ENCODE data around the gene WDR1. TPM values are rescaled to one million over a fixed set of nuclear protein-coding genes. Genes with fewer than 3 reads are reported as not detected.

WDR1 gene
- total and polyA plus RNA-seq, 2 of the 13 experiments (the other 11 are each of a cell fraction or from before 2014, with no cell fraction given): 106 to 198 TPM

DNA sequence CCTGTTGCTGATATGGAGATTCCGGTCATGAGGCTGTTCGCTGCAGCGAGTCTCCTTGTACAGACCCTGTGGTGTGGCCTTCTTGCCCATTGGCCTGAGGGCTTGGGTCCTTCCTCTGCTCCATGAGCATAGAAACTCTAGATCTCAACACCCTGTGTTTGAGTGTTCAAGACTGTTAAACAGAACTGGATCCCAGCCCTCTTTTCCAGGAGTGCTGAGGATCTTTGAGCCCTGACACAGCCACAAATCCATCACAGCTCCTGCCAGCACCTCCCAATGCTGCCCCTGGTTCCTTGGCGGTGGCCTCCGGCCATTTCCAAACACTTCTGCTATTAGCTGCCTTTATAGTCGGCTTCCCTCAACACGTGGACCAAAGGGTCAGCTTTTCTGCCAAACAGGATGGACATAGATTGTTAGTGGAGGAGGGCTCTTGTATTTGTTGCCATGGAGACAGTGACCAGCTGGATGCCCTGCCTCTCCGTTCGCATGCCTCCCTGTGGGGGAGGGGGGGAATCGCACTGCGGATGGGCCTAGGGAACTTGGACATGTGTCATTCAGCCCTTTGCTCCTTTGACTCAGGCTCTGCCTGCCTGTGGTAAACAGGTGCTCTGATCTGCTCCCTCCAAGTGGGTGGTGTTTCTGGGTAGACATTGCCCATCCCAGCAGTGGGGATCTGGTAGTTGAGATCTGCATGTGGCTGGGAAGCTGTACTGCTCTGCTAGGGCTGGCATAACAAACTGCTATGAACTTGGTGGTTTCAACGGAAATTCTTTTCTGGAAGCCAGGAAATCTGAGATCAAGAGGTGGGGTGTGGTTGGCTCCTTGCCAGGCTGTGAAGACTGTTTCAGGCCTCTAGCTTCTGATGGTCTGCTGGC lies 6.9 kb upstream of the WDR1 start (continued):
- no peak for TF ChIP-seq ATF7 (IDR thresholded peaks at IDR 0.05)
- no peak for TF ChIP-seq ATF7 (CRISPR knock-in tag; IDR thresholded peaks at IDR 0.05)
- peak; percentile 61; the same call in 1 of the 2 replicates for TF ChIP-seq KDM5B (CRISPR knock-in tag; IDR thresholded peaks at IDR 0.05; ENCODE audit: borderline replicate concordance)
- TF ChIP-seq, protein P1, sequence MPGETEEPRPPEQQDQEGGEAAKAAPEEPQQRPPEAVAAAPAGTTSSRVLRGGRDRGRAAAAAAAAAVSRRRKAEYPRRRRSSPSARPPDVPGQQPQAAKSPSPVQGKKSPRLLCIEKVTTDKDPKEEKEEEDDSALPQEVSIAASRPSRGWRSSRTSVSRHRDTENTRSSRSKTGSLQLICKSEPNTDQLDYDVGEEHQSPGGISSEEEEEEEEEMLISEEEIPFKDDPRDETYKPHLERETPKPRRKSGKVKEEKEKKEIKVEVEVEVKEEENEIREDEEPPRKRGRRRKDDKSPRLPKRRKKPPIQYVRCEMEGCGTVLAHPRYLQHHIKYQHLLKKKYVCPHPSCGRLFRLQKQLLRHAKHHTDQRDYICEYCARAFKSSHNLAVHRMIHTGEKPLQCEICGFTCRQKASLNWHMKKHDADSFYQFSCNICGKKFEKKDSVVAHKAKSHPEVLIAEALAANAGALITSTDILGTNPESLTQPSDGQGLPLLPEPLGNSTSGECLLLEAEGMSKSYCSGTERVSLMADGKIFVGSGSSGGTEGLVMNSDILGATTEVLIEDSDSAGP (CRISPR knock-in tag; IDR thresholded peaks at IDR 0.05; ENCODE audit: borderline replicate concordance): 0 out of 2 replicates have a peak, but pooled peaks have one; percentile 28
- TF ChIP-seq TBP (CRISPR knock-in tag; IDR thresholded peaks at IDR 0.05): no peak
- no peak for TF ChIP-seq ZNF660 (CRISPR knock-in tag; IDR thresholded peaks at IDR 0.05; ENCODE audit: borderline replicate concordance, low read depth)
- no peak for TF ChIP-seq SRSF1 (optimal IDR thresholded peaks at IDR 0.05; ENCODE audit: low read depth, low read length)
- peak; percentile 34; the same call in 1 of the 2 replicates for TF ChIP-seq SOX5 (CRISPR knock-in tag; IDR thresholded peaks at IDR 0.05; ENCODE audit: borderline replicate concordance)
- no peak; the same call in 1 of the 2 replicates for TF ChIP-seq TBX2 (CRISPR knock-in tag; IDR thresholded peaks at IDR 0.05; ENCODE audit: borderline replicate concordance)
- TF ChIP-seq ZNF263 (CRISPR knock-in tag; IDR thresholded peaks at IDR 0.05): no peak
- peak; percentile 54; the same call in 1 of the 2 replicates for TF ChIP-seq HNF4G (IDR thresholded peaks at IDR 0.05; ENCODE audit: borderline replicate concordance, low read depth, low read length)
- TF ChIP-seq HNF4G (CRISPR knock-in tag; IDR thresholded peaks at IDR 0.05; ENCODE audit: borderline replicate concordance, low read depth): no peak; the same call in 1 of the 2 replicates
- no peak; the same call in 1 of the 2 replicates for TF ChIP-seq DMAP1 (CRISPR knock-in tag; IDR thresholded peaks at IDR 0.05)
- TF ChIP-seq IRX3 (CRISPR knock-in tag; IDR thresholded peaks at IDR 0.05; ENCODE audit: borderline replicate concordance, low read depth): no peak
- TF ChIP-seq, protein P2, sequence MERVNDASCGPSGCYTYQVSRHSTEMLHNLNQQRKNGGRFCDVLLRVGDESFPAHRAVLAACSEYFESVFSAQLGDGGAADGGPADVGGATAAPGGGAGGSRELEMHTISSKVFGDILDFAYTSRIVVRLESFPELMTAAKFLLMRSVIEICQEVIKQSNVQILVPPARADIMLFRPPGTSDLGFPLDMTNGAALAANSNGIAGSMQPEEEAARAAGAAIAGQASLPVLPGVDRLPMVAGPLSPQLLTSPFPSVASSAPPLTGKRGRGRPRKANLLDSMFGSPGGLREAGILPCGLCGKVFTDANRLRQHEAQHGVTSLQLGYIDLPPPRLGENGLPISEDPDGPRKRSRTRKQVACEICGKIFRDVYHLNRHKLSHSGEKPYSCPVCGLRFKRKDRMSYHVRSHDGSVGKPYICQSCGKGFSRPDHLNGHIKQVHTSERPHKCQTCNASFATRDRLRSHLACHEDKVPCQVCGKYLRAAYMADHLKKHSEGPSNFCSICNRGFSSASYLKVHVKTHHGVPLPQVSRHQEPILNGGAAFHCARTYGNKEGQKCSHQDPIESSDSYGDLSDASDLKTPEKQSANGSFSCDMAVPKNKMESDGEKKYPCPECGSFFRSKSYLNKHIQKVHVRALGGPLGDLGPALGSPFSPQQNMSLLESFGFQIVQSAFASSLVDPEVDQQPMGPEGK (CRISPR knock-in tag; IDR thresholded peaks at IDR 0.05): 0 out of 2 replicates have a peak, but pooled peaks have one; percentile 30
- TF ChIP-seq, protein P3, sequence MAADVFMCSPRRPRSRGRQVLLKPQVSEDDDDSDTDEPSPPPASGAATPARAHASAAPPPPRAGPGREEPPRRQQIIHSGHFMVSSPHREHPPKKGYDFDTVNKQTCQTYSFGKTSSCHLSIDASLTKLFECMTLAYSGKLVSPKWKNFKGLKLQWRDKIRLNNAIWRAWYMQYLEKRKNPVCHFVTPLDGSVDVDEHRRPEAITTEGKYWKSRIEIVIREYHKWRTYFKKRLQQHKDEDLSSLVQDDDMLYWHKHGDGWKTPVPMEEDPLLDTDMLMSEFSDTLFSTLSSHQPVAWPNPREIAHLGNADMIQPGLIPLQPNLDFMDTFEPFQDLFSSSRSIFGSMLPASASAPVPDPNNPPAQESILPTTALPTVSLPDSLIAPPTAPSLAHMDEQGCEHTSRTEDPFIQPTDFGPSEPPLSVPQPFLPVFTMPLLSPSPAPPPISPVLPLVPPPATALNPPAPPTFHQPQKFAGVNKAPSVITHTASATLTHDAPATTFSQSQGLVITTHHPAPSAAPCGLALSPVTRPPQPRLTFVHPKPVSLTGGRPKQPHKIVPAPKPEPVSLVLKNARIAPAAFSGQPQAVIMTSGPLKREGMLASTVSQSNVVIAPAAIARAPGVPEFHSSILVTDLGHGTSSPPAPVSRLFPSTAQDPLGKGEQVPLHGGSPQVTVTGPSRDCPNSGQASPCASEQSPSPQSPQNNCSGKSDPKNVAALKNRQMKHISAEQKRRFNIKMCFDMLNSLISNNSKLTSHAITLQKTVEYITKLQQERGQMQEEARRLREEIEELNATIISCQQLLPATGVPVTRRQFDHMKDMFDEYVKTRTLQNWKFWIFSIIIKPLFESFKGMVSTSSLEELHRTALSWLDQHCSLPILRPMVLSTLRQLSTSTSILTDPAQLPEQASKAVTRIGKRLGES (CRISPR knock-in tag; IDR thresholded peaks at IDR 0.05; ENCODE audit: borderline replicate concordance): no peak
- no peak for TF ChIP-seq ZNF143 (CRISPR knock-in tag; IDR thresholded peaks at IDR 0.05)
- TF ChIP-seq RAD21 (CRISPR knock-in tag; IDR thresholded peaks at IDR 0.05): peak; percentile 27; the same call in 1 of the 2 replicates
- TF ChIP-seq, protein P4, sequence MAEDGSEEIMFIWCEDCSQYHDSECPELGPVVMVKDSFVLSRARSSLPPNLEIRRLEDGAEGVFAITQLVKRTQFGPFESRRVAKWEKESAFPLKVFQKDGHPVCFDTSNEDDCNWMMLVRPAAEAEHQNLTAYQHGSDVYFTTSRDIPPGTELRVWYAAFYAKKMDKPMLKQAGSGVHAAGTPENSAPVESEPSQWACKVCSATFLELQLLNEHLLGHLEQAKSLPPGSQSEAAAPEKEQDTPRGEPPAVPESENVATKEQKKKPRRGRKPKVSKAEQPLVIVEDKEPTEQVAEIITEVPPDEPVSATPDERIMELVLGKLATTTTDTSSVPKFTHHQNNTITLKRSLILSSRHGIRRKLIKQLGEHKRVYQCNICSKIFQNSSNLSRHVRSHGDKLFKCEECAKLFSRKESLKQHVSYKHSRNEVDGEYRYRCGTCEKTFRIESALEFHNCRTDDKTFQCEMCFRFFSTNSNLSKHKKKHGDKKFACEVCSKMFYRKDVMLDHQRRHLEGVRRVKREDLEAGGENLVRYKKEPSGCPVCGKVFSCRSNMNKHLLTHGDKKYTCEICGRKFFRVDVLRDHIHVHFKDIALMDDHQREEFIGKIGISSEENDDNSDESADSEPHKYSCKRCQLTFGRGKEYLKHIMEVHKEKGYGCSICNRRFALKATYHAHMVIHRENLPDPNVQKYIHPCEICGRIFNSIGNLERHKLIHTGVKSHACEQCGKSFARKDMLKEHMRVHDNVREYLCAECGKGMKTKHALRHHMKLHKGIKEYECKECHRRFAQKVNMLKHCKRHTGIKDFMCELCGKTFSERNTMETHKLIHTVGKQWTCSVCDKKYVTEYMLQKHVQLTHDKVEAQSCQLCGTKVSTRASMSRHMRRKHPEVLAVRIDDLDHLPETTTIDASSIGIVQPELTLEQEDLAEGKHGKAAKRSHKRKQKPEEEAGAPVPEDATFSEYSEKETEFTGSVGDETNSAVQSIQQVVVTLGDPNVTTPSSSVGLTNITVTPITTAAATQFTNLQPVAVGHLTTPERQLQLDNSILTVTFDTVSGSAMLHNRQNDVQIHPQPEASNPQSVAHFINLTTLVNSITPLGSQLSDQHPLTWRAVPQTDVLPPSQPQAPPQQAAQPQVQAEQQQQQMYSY (CRISPR knock-in tag; IDR thresholded peaks at IDR 0.05): no peak
